Right atrium auricular region (tissue), 2 donors: ENCODE results near the gene SWT1. TPM values are rescaled to one million over a fixed set of nuclear protein-coding genes. Genes with fewer than 3 reads are reported as not detected.

Source experiments
- DNase-seq: peaks from one replicate; pipeline ENCODE4 v3.0.0-alpha.2; 2019; ENCODE audit warnings: low spot score
- H3K27ac ChIP-seq, 2 donors: fragments of 200-600 bp; sonication (generic); 1 replicate in 1 of 2; 2 replicates in 1 of 2; pipeline ENCODE4 v1.5.1; 2016 to 2019
- H3K27me3 ChIP-seq, 2 donors: fragments of 200-600 bp; sonication (generic); one replicate each; pipeline versions ENCODE4 v1.5.1 to v1.6.0; 2017 to 2019
- H3K36me3 ChIP-seq: fragments of 200-600 bp; sonication (generic); one replicate; pipeline ENCODE4 v1.5.1; 2016
- H3K4me1 ChIP-seq, 2 donors: fragments of 200-600 bp; sonication (generic); one replicate each; pipeline versions ENCODE4 v1.5.1 to v1.6.0; 2017 to 2019
- H3K4me3 ChIP-seq, 2 donors: fragments of 200-600 bp; sonication (generic); 1 replicate in 1 of 2; 2 replicates in 1 of 2; pipeline ENCODE4 v1.5.1; 2017 to 2019; ENCODE audit warnings: mild to moderate bottlenecking in 1 of 2, moderate library complexity in 1 of 2
- H3K9me3 ChIP-seq, 2 donors: fragments of 200-600 bp; sonication (generic); one replicate each; pipeline ENCODE4 v1.5.1; 2019
- CTCF ChIP-seq, 2 donors: fragments of 200-600 bp; sonication (generic); IDR thresholded peaks; one replicate each; pipeline ENCODE4 v1.5.1; 2019; ENCODE audit warnings: antibody characterized with exemption in 2 of 2
- total RNA-seq, 2 donors: library from RNA; depleted of rRNA; stranded (reverse); fragments of >200 nt; gene quantifications; one replicate each; pipeline ENCODE4 v1.1.0, GENCODE V29; 2016

SWT1 gene
- total RNA-seq, 2 donors from 2014 or later = 4.9 to 6.2 TPM

- Histone ChIP-seq H3K36me3 (peaks cover 69% of the 10 kb centered on the region), H3K4me3 (no peak overlapping the region), H3K4me1 (no peaks in the 10 kb centered on the region), H3K27ac (no peak overlapping the region), H3K27me3 (no peaks in the 10 kb centered on the region), H3K9me3 (peaks cover 0 to 4% of the 10 kb centered on the region in 2 donors)
- DNase-seq = no peak
- TF ChIP-seq CTCF (IDR thresholded peaks at IDR 0.05) = no peak
These were observed 27.3 kb upstream of the SWT1 start for GRCh38 chr1:185129708-185130107.

DNA sequence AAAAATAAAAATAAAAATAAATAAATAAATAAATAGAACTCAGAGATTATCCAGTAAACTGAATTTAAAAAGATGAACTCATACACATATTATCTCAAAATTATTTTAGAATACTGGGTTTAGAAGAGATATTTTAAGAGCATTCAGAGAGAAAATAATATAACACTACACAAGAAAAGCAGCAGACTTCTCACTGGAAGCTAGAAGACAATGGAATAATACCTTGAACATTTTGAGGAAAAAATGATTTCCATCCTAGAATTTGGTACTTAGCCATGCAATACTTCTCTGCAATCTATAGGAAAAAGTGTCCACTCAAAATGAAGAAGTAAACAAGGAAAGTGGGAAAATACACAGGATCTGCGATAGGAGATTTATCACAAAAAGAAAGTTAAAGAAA, 24.4 kb upstream of the SWT1 start:
- Histone ChIP-seq H3K4me3 (no peak overlapping the region), H3K4me1 (no peaks in the 10 kb centered on the region), H3K9me3 (peaks cover 0 to 4% of the 10 kb centered on the region in 2 donors), H3K27me3 (no peaks in the 10 kb centered on the region), H3K36me3 (peaks cover 55% of the 10 kb centered on the region), H3K27ac (no peak overlapping the region)
- no peak for TF ChIP-seq CTCF (IDR thresholded peaks at IDR 0.05)
- DNase-seq = no peak

- no peaks in the 10 kb centered on the region for H3K27me3 ChIP-seq
- no peak for DNase-seq
- H3K4me1 ChIP-seq = no peaks in the 10 kb centered on the region
- no peaks in the 10 kb centered on the region for H3K9me3 ChIP-seq
- no peak overlapping the region for H3K4me3 ChIP-seq
- H3K27ac ChIP-seq = no peak overlapping the region
- peaks cover 45% of the 10 kb centered on the region for H3K36me3 ChIP-seq
- no peak for TF ChIP-seq CTCF (IDR thresholded peaks at IDR 0.05)
These were observed 18.9 kb upstream of the SWT1 start for GRCh38 chr1:185137896-185138545.

DNA sequence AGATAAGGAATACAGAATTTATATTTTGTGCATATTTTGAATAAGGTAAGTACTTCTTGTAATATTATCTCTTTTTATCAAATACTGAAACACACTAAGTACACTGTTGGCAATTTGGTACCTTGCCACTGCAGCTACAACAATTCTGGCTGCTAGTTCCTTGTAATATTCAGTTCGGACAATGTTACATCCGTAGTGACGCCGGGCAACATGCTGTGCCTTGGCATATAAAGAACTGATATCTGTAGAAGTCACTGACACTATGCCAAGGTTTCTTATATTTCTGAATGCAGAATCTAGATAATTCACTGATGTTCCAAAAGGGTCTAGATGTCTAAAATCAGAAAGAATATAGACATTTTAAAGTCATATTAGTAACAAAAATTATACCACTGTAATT, 17.7 kb upstream of the SWT1 start:
- TF ChIP-seq CTCF (IDR thresholded peaks at IDR 0.05) = no peak
- H3K27me3 ChIP-seq = no peaks in the 10 kb centered on the region
- no peak overlapping the region for H3K4me3 ChIP-seq
- no peaks in the 10 kb centered on the region for H3K9me3 ChIP-seq
- DNase-seq = no peak
- no peak overlapping the region for H3K27ac ChIP-seq
- no peaks in the 10 kb centered on the region for H3K4me1 ChIP-seq
- H3K36me3 ChIP-seq = peaks cover 35% of the 10 kb centered on the region

DNA sequence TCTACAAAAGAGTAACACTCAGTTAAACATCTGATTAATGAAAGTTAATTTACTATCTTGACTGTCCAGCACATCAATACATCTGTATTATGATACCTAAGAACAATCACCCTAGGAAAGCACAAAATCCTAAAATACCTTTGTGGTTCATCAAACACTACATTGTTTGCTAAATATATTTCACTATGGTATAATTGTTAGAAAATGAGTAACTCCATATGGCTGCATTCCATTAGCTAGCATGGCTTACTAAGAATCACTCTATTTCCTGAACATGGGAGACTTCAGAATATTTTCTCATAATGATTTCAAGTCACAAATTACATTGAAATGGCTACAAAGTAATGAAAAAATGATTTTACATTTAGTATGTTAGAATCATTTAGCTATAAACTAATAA, 12.7 kb upstream of the SWT1 start:
- no peak overlapping the region for H3K27ac ChIP-seq
- H3K36me3 ChIP-seq = peaks cover 11% of the 10 kb centered on the region
- no peaks in the 10 kb centered on the region for H3K4me1 ChIP-seq
- DNase-seq = no peak
- H3K4me3 ChIP-seq = no peak overlapping the region
- H3K27me3 ChIP-seq = no peaks in the 10 kb centered on the region
- no peaks in the 10 kb centered on the region for H3K9me3 ChIP-seq
- TF ChIP-seq CTCF (IDR thresholded peaks at IDR 0.05) = no peak

- DNase-seq = no peak
- H3K27ac ChIP-seq = no peak overlapping the region
- no peak for TF ChIP-seq CTCF (IDR thresholded peaks at IDR 0.05)
- H3K27me3 ChIP-seq = no peaks in the 10 kb centered on the region
- peaks cover 16% of the 10 kb centered on the region for H3K36me3 ChIP-seq
- no peak overlapping the region for H3K4me3 ChIP-seq
- no peaks in the 10 kb centered on the region for H3K9me3 ChIP-seq
- H3K4me1 ChIP-seq = peaks cover 0 to 17% of the 10 kb centered on the region in 2 donors
These were observed 5.8 kb upstream of the SWT1 start for GRCh38 chr1:185151215-185151614.
